Measurements from ENCODE around the gene FAF1.
A peak's percentile ranks its signal among the peaks of the same experiment; 100 is the strongest.

Gene FAF1

DNA sequence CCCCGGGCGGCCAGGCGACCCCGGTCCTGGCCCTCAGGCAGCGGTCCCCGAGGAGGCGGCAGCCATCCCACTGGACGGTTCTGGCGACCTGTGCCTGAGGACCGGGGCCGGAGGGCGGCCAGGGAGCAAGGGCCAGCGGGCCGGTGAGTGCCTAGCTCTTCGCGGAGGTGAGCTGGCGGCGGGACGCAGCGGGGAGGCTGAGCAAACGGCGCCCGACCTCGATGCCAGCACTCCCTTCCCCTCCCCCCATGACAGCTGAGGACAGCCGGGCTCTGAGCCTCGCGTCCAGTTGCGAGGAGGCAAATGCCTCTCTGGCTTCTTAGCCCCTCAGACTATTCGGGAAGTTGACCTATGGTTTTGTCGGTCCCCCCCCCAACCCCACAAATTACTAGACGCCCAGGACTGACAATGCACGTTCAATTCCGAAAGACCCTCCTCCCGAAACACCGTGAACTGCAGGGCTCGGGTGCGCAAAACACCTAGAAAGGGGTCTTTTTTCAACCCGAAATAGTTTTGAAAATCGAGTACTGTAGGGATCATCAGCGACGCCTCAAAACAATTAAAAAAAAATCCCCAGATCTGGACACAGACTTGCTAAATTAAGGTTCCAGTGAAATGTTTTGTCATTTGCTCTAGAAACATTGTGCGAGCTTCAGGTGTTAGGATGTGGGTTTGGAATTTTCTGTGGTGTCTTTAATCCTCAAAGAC is 18.2 kb upstream of the FAF1 start (continued):
- TF ChIP-seq ZNF610 (tag by site-specific recombination; IDR thresholded peaks at IDR 0.05; ENCODE audit: borderline replicate concordance) (no peak), ZNF133 (tag by site-specific recombination; IDR thresholded peaks at IDR 0.05) (no peak), ZNF121 (tag by site-specific recombination; IDR thresholded peaks at IDR 0.05) (no peak), SCRT1 (tag by site-specific recombination; IDR thresholded peaks at IDR 0.05; ENCODE audit: borderline replicate concordance) (peak; percentile 52; the same call in 1 of the 2 replicates), GLI2 (tag by site-specific recombination; IDR thresholded peaks at IDR 0.05; ENCODE audit: borderline replicate concordance, low read depth) (no peak), SCRT2 (tag by site-specific recombination; IDR thresholded peaks at IDR 0.05) (no peak), ZNF585B (tag by site-specific recombination; IDR thresholded peaks at IDR 0.05) (no peak), ZNF23 (tag by site-specific recombination; IDR thresholded peaks at IDR 0.05; ENCODE audit: borderline replicate concordance) (no peak), ZNF211 (tag by site-specific recombination; IDR thresholded peaks at IDR 0.05; ENCODE audit: low read depth) (no peak), GLIS1 (tag by site-specific recombination; IDR thresholded peaks at IDR 0.05) (peak; percentile 71), ZSCAN23 (tag by site-specific recombination; IDR thresholded peaks at IDR 0.05) (no peak), ZBTB21 (tag by site-specific recombination; IDR thresholded peaks at IDR 0.05) (no peak), ZSCAN30 (tag by site-specific recombination; IDR thresholded peaks at IDR 0.05) (peak; percentile 31; the same call in 1 of the 2 replicates), ZNF391 (tag by site-specific recombination; IDR thresholded peaks at IDR 0.05; ENCODE audit: borderline replicate concordance, low read depth) (no peak), ZEB2 (tag by site-specific recombination; IDR thresholded peaks at IDR 0.05) (peak; percentile 76), KLF8 (tag by site-specific recombination; IDR thresholded peaks at IDR 0.05) (no peak; the same call in 1 of the 2 replicates), ZNF843 (tag by site-specific recombination; IDR thresholded peaks at IDR 0.05) (peak; percentile 40), ZNF777 (tag by site-specific recombination; IDR thresholded peaks at IDR 0.05; ENCODE audit: borderline replicate concordance) (no peak), ZNF19 (tag by site-specific recombination; IDR thresholded peaks at IDR 0.05; ENCODE audit: low read depth) (no peak), ZNF248 (tag by site-specific recombination; IDR thresholded peaks at IDR 0.05) (no peak)
- TF ChIP-seq, protein P1, sequence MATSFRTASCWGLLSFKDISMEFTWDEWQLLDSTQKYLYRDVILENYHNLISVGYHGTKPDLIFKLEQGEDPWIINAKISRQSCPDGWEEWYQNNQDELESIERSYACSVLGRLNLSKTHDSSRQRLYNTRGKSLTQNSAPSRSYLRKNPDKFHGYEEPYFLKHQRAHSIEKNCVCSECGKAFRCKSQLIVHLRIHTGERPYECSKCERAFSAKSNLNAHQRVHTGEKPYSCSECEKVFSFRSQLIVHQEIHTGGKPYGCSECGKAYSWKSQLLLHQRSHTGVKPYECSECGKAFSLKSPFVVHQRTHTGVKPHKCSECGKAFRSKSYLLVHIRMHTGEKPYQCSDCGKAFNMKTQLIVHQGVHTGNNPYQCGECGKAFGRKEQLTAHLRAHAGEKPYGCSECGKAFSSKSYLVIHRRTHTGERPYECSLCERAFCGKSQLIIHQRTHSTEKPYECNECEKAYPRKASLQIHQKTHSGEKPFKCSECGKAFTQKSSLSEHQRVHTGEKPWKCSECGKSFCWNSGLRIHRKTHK (tag by site-specific recombination; IDR thresholded peaks at IDR 0.05): no peak
- TF ChIP-seq, protein P2, sequence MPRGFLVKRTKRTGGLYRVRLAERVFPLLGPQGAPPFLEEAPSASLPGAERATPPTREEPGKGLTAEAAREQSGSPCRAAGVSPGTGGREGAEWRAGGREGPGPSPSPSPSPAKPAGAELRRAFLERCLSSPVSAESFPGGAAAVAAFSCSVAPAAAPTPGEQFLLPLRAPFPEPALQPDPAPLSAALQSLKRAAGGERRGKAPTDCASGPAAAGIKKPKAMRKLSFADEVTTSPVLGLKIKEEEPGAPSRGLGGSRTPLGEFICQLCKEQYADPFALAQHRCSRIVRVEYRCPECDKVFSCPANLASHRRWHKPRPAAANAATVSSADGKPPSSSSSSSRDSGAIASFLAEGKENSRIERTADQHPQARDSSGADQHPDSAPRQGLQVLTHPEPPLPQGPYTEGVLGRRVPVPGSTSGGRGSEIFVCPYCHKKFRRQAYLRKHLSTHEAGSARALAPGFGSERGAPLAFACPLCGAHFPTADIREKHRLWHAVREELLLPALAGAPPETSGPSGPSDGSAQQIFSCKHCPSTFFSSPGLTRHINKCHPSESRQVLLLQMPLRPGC (tag by site-specific recombination; IDR thresholded peaks at IDR 0.05): peak; percentile 30; the same call in 1 of the 2 replicates
- TF ChIP-seq, protein P3, sequence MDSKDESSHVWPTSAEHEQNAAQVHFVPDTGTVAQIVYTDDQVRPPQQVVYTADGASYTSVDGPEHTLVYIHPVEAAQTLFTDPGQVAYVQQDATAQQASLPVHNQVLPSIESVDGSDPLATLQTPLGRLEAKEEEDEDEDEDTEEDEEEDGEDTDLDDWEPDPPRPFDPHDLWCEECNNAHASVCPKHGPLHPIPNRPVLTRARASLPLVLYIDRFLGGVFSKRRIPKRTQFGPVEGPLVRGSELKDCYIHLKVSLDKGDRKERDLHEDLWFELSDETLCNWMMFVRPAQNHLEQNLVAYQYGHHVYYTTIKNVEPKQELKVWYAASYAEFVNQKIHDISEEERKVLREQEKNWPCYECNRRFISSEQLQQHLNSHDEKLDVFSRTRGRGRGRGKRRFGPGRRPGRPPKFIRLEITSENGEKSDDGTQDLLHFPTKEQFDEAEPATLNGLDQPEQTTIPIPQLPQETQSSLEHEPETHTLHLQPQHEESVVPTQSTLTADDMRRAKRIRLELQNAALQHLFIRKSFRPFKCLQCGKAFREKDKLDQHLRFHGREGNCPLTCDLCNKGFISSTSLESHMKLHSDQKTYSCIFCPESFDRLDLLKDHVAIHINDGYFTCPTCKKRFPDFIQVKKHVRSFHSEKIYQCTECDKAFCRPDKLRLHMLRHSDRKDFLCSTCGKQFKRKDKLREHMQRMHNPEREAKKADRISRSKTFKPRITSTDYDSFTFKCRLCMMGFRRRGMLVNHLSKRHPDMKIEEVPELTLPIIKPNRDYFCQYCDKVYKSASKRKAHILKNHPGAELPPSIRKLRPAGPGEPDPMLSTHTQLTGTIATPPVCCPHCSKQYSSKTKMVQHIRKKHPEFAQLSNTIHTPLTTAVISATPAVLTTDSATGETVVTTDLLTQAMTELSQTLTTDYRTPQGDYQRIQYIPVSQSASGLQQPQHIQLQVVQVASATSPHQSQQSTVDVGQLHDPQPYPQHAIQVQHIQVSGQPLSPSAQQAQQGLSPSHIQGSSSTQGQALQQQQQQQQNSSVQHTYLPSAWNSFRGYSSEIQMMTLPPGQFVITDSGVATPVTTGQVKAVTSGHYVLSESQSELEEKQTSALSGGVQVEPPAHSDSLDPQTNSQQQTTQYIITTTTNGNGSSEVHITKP (tag by site-specific recombination; IDR thresholded peaks at IDR 0.05): peak; percentile 54
- TF ChIP-seq, protein P4, sequence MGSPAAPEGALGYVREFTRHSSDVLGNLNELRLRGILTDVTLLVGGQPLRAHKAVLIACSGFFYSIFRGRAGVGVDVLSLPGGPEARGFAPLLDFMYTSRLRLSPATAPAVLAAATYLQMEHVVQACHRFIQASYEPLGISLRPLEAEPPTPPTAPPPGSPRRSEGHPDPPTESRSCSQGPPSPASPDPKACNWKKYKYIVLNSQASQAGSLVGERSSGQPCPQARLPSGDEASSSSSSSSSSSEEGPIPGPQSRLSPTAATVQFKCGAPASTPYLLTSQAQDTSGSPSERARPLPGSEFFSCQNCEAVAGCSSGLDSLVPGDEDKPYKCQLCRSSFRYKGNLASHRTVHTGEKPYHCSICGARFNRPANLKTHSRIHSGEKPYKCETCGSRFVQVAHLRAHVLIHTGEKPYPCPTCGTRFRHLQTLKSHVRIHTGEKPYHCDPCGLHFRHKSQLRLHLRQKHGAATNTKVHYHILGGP (tag by site-specific recombination; IDR thresholded peaks at IDR 0.05): no peak
- TF ChIP-seq, protein P5, sequence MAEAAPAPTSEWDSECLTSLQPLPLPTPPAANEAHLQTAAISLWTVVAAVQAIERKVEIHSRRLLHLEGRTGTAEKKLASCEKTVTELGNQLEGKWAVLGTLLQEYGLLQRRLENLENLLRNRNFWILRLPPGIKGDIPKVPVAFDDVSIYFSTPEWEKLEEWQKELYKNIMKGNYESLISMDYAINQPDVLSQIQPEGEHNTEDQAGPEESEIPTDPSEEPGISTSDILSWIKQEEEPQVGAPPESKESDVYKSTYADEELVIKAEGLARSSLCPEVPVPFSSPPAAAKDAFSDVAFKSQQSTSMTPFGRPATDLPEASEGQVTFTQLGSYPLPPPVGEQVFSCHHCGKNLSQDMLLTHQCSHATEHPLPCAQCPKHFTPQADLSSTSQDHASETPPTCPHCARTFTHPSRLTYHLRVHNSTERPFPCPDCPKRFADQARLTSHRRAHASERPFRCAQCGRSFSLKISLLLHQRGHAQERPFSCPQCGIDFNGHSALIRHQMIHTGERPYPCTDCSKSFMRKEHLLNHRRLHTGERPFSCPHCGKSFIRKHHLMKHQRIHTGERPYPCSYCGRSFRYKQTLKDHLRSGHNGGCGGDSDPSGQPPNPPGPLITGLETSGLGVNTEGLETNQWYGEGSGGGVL (tag by site-specific recombination; IDR thresholded peaks at IDR 0.05): peak; percentile 43
- TF ChIP-seq, protein P6, sequence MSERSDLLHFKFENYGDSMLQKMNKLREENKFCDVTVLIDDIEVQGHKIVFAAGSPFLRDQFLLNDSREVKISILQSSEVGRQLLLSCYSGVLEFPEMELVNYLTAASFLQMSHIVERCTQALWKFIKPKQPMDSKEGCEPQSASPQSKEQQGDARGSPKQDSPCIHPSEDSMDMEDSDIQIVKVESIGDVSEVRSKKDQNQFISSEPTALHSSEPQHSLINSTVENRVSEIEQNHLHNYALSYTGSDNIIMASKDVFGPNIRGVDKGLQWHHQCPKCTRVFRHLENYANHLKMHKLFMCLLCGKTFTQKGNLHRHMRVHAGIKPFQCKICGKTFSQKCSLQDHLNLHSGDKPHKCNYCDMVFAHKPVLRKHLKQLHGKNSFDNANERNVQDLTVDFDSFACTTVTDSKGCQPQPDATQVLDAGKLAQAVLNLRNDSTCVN (tag by site-specific recombination; optimal IDR thresholded peaks at IDR 0.05): no peak
- TF ChIP-seq, protein P7, sequence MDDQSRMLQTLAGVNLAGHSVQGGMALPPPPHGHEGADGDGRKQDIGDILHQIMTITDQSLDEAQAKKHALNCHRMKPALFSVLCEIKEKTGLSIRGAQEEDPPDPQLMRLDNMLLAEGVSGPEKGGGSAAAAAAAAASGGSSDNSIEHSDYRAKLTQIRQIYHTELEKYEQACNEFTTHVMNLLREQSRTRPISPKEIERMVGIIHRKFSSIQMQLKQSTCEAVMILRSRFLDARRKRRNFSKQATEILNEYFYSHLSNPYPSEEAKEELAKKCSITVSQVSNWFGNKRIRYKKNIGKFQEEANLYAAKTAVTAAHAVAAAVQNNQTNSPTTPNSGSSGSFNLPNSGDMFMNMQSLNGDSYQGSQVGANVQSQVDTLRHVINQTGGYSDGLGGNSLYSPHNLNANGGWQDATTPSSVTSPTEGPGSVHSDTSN (CRISPR knock-in tag; IDR thresholded peaks at IDR 0.05): no peak

Data from HEK293 (cell line).